SU-DHL-6 (cell line): ENCODE results near the gene UBE2D1.

Experiments
- H2AFZ ChIP-seq: fragments of 200-600 bp; sonication (generic); 2 replicates; pipeline ENCODE4 v1.6.1; 2014; ENCODE audit warnings: low read depth, mild to moderate bottlenecking, moderate library complexity, mixed read lengths, antibody characterized with exemption, low read length; ENCODE audit not compliant: severe bottlenecking
- H3F3A ChIP-seq: fragments of 200-600 bp; shearing (Covaris generic); 2 replicates; pipeline ENCODE4 v1.6.0; 2016; ENCODE audit warnings: antibody characterized with exemption, mild to moderate bottlenecking; ENCODE audit not compliant: insufficient read depth
- H3K27ac ChIP-seq: fragments of 200-600 bp; sonication (generic); 2 replicates; pipeline ENCODE4 v1.5.1; 2016; ENCODE audit warnings: low read depth, mild to moderate bottlenecking, low read length, moderate library complexity, mixed read lengths
- H3K27me3 ChIP-seq: fragments of 200-600 bp; sonication (generic), shearing (Covaris generic); 2 replicates; pipeline ENCODE4 v1.6.0; 2014; ENCODE audit warnings: mild to moderate bottlenecking, low read length
- H3K36me3 ChIP-seq: fragments of 200-600 bp; sonication (generic); 2 replicates; pipeline ENCODE4 v1.6.1; 2014; ENCODE audit warnings: mild to moderate bottlenecking, low read length, mixed read lengths
- H3K4me2 ChIP-seq: fragments of 300-600, 200-600 bp; shearing (Covaris generic), sonication (generic); 2 replicates; pipeline ENCODE4 v1.6.0; 2014; ENCODE audit warnings: low read length, low read depth, mild to moderate bottlenecking; ENCODE audit not compliant: poor library complexity, severe bottlenecking
- H3K4me3 ChIP-seq: fragments of 200-600 bp; sonication (generic); 2 replicates; pipeline ENCODE4 v1.5.1; 2014; ENCODE audit warnings: antibody characterized with exemption, low read length, mild to moderate bottlenecking, mixed read lengths; ENCODE audit not compliant: insufficient read depth, poor library complexity, severe bottlenecking
- H3K79me2 ChIP-seq: fragments of 200-600 bp; sonication (generic); 2 replicates; pipeline ENCODE4 v1.6.1; 2014; ENCODE audit warnings: mild to moderate bottlenecking, low read length, moderate library complexity; ENCODE audit not compliant: insufficient read depth
- H3K9ac ChIP-seq: fragments of 200-600 bp; sonication (generic); 2 replicates; pipeline ENCODE4 v1.7.0; 2014; ENCODE audit warnings: mild to moderate bottlenecking, low read length
- H3K9me2 ChIP-seq: fragments of 200-600 bp; sonication (generic); replicated peaks from 2 replicates; pipeline ENCODE4 v1.6.1; 2014; ENCODE audit warnings: low read length; ENCODE audit not compliant: insufficient read depth
- H3K9me3 ChIP-seq: fragments of 200-600 bp; sonication (generic); 2 replicates; pipeline ENCODE4 v1.6.1; 2014; ENCODE audit warnings: low read length, mixed read lengths; ENCODE audit not compliant: insufficient read depth
- H4K20me1 ChIP-seq: fragments of 200-600 bp; sonication (generic); 2 replicates; pipeline ENCODE4 v1.6.1; 2014; ENCODE audit warnings: low read depth, mild to moderate bottlenecking, antibody characterized with exemption, low read length, moderate library complexity, mixed read lengths
- CTCF ChIP-seq: fragments of 200-600 bp; sonication (generic); IDR thresholded peaks from one replicate; pipeline ENCODE4 v1.5.1; 2017; ENCODE audit warnings: antibody characterized with exemption, mild to moderate bottlenecking, low read length, moderate library complexity; ENCODE audit not compliant: insufficient read depth, poor library complexity, severe bottlenecking
- EZH2phosphoT487 ChIP-seq: fragments of 200-600 bp; sonication (generic), shearing (Covaris generic); conservative IDR thresholded peaks from 2 replicates; pipeline ENCODE4 v1.6.1; 2018; ENCODE audit warnings: mild to moderate bottlenecking, antibody characterized with exemption, low read length, moderate library complexity, mixed read lengths

The UBE2D1 gene

DNA sequence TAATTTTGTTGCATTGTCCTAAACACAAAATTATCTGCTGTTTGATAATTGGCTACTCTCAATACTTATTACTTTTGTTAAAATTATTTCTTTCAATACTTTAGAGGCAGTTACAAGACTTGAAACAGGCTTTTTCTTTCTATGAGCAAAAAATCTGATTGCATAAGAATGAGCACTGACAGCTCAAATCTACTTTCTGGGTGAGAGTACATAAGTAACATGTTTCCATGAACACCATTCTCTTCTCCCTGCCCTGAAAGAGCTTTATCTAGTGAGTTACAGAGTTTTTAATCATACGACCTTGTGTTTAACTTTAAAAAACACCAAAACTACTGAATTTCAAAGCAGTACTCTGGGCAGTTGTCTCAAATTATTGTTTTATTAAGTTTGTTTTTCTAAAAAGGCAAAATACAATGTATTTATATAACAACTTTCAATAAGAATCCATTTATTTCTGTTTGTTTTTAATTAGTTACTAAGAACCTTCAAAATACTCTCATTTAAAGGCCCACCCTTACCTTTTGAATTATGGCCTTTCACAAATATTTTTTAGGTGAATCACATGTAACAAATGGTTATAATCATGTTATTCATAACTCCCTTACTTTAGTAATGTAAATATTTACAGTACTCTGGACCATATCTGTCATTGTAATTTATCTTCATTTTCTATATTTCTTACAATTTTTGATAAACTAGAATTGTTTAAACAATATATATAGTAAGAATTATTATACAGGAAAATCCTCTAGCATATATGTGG lies 27.4 kb downstream of the UBE2D1 start:
- Histone ChIP-seq H3K36me3 (0 out of 2 replicates have a peak, but pooled peaks cover 3% of the 10 kb centered on the region), H3K27ac (no peak overlapping the region), H3K9me3 (no peaks in the 10 kb centered on the region), H3K9ac (no peak overlapping the region), H3K9me2 (no peaks in the 10 kb centered on the region), H4K20me1 (no peaks in the 10 kb centered on the region), H3K27me3 (no peaks in the 10 kb centered on the region), H2AFZ (no peak overlapping the region), H3K4me3 (no peak overlapping the region), H3F3A (no peaks in the 10 kb centered on the region; the same call in 1 of the 2 replicates), H3K4me2 (no peak overlapping the region), H3K79me2 (no peaks in the 10 kb centered on the region)
- TF ChIP-seq CTCF (no peak), EZH2phosphoT487 (no peak)

DNA sequence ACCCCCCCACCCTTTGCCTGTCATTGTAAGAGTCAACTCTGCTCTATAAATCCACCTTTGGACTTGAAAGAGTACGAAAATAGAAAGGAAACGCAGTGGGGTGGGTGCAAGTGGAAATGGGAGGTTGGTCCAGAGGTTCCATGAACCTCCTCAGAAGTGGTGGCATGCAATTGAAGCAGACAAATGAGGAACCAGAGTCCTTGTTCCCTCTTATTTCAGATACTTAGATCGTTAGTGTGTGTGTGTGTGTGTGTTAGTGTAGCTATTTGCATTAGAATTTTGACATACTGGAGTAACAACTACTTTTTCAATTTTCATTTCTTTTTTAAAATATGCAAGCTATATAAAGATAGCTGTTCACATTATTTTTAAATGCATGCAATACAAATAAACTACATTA lies 32.3 kb downstream of the UBE2D1 start:
- no peaks in the 10 kb centered on the region for H3K9me3 ChIP-seq
- H3K79me2 ChIP-seq = no peaks in the 10 kb centered on the region
- H3K9ac ChIP-seq = no peak overlapping the region
- no peak overlapping the region for H2AFZ ChIP-seq
- TF ChIP-seq CTCF (no peak), EZH2phosphoT487 (no peak)
- H3K27me3 ChIP-seq = no peaks in the 10 kb centered on the region
- no peak overlapping the region for H3K4me3 ChIP-seq
- no peaks in the 10 kb centered on the region for H4K20me1 ChIP-seq
- no peaks in the 10 kb centered on the region for H3K9me2 ChIP-seq
- no peaks in the 10 kb centered on the region; the same call in 1 of the 2 replicates for H3F3A ChIP-seq
- 0 out of 2 replicates have a peak, but pooled peaks cover 6% of the 10 kb centered on the region for H3K36me3 ChIP-seq
- no peak overlapping the region for H3K27ac ChIP-seq
- H3K4me2 ChIP-seq = no peak overlapping the region

DNA sequence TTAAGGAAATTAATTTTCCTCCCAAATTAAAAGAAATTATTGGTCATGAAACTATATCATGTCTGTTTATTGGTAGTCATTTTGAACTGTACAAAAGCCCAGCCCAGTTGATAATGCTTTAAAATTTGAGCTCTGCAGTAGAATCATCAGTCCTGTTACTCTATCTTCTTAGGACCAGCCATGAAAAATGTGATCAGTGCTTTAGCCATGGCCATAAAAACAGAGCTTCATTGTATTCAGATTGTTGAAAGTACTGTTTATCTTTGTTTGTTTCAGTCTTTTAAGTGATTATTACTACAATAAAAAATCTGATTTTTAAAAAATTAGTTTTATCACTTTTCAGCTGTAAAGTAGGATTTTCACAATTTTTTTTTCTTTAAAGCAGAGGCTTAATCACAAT lies 36.7 kb downstream of the UBE2D1 start:
- no peak for TF ChIP-seq CTCF
- no peak for TF ChIP-seq EZH2phosphoT487
- Histone ChIP-seq H3K36me3 (0 out of 2 replicates have a peak, but pooled peaks cover 3% of the 10 kb centered on the region), H3K4me2 (no peak overlapping the region)

More for the DNA sequence above, 36.7 kb downstream of the UBE2D1 start:
- no peaks in the 10 kb centered on the region for H4K20me1 ChIP-seq
- H3K9me2 ChIP-seq = no peaks in the 10 kb centered on the region
- H3F3A ChIP-seq = no peaks in the 10 kb centered on the region
- H3K9me3 ChIP-seq = no peaks in the 10 kb centered on the region
- H3K27me3 ChIP-seq = no peaks in the 10 kb centered on the region
- H3K79me2 ChIP-seq = no peaks in the 10 kb centered on the region
- no peak overlapping the region for H3K9ac ChIP-seq
- H2AFZ ChIP-seq = no peak overlapping the region
- H3K27ac ChIP-seq = no peak overlapping the region
- H3K4me3 ChIP-seq = no peak overlapping the region
